ENCODE data around the gene NMRAL1. TPM values are rescaled to one million over a fixed set of nuclear protein-coding genes. Genes with fewer than 3 reads are reported as not detected.

Gene NMRAL1
- total and polyA plus RNA-seq, 12 donors = 9.5 to 46.5 (median 30.0) TPM

GRCh38 chr16:4467916-4468315 is 6.5 kb downstream of the NMRAL1 start:
- intact Hi-C loops (cut with DNase I) = no loop called here
- H3K27ac ChIP-seq = no peak overlapping the region
- no peak for DNase-seq
- no peak overlapping the region for H3K4me3 ChIP-seq
- H3K36me3 ChIP-seq = peaks cover 0 to 78% (median 10%) of the 10 kb centered on the region in 9 donors
- TF ChIP-seq, protein P1, sequence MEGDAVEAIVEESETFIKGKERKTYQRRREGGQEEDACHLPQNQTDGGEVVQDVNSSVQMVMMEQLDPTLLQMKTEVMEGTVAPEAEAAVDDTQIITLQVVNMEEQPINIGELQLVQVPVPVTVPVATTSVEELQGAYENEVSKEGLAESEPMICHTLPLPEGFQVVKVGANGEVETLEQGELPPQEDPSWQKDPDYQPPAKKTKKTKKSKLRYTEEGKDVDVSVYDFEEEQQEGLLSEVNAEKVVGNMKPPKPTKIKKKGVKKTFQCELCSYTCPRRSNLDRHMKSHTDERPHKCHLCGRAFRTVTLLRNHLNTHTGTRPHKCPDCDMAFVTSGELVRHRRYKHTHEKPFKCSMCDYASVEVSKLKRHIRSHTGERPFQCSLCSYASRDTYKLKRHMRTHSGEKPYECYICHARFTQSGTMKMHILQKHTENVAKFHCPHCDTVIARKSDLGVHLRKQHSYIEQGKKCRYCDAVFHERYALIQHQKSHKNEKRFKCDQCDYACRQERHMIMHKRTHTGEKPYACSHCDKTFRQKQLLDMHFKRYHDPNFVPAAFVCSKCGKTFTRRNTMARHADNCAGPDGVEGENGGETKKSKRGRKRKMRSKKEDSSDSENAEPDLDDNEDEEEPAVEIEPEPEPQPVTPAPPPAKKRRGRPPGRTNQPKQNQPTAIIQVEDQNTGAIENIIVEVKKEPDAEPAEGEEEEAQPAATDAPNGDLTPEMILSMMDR (IDR thresholded peaks at IDR 0.05) = no peak
- H3K27me3 ChIP-seq = no peaks in the 10 kb centered on the region
- WGBS, 2 donors = 95 to 97% methylated on average over 16 of the region's 16 CpGs
- no peak for ATAC-seq
- H3K9me3 ChIP-seq = no peaks in the 10 kb centered on the region
- peaks cover 0 to 23% (median 10%) of the 10 kb centered on the region in 9 donors for H3K4me1 ChIP-seq

DNA sequence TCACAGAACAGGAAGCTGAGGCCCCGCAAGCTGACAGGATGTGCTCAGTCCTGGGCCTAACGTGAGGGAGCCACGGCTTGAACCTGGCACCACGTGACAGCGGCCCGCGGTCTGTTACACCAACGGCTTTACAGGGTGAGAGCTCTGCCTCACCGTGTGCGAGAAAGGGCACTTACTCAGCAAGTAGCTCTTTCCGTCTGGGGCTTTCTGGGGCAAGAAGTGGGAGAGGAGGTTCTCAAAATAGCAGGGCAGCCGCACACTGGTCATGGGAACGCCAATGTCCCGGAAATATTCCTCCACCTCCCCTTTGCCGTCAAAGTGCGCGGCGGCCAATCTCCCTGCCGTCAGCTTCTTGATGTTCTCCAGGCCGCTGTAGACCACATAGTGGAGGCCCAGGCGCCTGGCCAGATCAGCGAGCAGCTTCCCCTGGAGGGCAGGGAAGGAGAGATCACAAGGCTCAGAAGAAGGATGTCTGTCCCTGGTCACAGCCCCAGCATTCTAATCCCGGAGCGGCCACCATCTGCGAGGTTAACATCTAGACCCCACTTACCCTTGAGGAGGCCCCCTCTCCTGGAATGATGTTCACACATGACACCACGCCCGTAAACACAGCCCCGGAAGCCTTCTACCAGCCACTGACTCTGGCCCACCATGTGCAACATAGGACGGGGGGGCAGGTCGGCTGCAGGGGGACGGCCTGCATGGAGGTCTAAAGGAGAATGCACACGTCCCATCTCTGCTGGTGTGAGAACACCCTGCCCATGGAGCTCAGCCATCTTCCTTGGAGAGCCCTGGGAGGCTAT is 8.2 kb downstream of the NMRAL1 start:
- peak; percentile 79 to 82 for DNase-seq
- Histone ChIP-seq H3K36me3 (peaks cover 0 to 94% (median 10%) of the 10 kb centered on the region in 9 donors), H3K27ac (peak overlapping the region; percentile 67 to 90 (median 84)), H3K9me3 (no peaks in the 10 kb centered on the region), H3K27me3 (no peaks in the 10 kb centered on the region), H3K4me3 (peak overlapping the region in 1 of 10 donors; percentile 18), H3K4me1 (peaks cover 0 to 23% (median 10%) of the 10 kb centered on the region in 9 donors)
- peak; percentile 68 to 94 (median 86) for ATAC-seq
- TF ChIP-seq, protein P1 (IDR thresholded peaks at IDR 0.05) = no peak
- WGBS, 2 donors = 47 to 64% methylated on average over 32 of the region's 32 CpGs
- intact Hi-C loops (cut with DNase I) = no loop called here

DNA sequence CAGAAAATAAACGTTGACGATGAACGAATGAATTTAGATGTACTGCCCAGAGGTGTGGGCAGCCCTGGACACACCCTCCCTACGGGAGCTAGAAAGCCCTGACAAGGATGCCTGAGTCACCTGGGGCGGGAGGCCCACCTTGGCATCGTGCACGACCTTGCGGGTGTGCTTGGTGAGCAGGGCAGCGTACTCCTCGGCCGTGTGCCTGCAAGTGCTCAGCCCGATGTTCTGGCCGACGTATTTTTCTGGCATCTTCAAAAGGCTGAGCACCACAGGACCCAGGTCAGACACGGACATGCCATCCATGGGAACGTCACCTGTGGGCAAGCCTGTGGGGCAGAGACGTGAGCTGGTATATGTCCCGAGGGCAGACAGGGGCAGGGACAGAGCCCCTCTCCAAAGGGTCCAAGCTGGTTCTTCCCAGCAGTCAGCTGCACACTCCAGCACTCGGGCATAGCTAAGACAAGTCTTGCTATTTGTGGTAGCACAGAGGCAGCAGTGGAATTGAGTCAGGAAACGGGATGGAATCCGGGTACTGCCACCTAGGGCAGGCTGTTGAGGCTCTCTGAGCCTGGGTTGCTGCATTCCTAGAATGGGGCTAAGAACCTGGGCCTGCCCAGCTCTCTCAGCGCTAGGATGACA is 10.8 kb downstream of the NMRAL1 start:
- TF ChIP-seq, protein P1 (IDR thresholded peaks at IDR 0.05) = no peak
- Histone ChIP-seq H3K36me3 (peaks cover 0 to 95% (median 4%) of the 10 kb centered on the region in 9 donors), H3K27me3 (no peaks in the 10 kb centered on the region), H3K4me3 (no peak overlapping the region), H3K9me3 (no peaks in the 10 kb centered on the region), H3K4me1 (peaks cover 0 to 30% (median 10%) of the 10 kb centered on the region in 9 donors), H3K27ac (peak overlapping the region in 3 of 10 donors; percentile 6 to 53 (median 52))
- DNase-seq (no peak), ATAC-seq (peak in 1 of 8 donors; percentile 1)
- intact Hi-C loops (cut with DNase I) = no loop called here
- 75 to 76% methylated on average over 22 of the region's 22 CpGs for WGBS, 2 donors

DNA sequence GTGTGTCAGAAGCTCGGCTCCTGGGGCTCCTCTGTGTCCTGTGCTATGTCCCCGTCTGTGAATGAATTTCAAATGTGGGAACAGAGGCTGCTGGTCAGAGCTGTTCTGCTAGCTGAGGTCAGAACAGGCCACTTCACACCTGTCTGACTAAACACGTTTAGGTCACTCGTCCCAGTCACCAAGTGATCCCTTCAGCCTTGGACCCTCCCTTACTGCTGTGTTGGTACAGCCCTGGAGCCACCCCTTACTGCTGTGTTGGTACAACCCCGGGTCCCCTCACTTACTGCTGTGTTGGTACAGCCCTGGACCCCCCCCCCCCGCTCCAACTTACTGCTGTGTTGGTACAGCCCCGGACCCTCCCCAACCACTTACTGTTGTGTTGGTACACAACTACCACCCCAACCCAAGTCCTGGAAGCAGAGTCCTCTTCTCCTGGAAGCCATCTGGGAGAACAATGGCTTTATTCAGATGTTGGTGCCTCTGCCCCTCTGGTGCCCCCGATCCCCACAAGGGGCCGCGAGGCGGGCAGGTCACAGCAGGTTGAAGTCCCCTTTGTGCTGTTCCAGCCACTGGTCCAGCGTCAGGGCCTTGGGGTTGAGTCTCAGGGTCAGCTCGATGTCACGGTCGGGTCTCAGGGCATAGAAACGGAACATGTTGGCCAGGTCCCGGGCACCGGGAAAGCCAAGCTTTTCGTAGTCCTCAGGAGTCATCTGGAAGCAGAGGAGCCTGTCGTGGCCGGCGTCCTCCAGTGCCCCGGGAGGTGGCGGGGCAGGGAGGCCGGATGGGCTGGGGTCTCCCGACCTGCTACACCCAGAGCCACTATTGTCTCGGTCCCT is 13.0 kb downstream of the NMRAL1 start:
- TF ChIP-seq, protein P1 (IDR thresholded peaks at IDR 0.05) = no peak
- Histone ChIP-seq H3K27ac (no peak overlapping the region), H3K27me3 (no peaks in the 10 kb centered on the region), H3K4me3 (no peak overlapping the region), H3K36me3 (peaks cover 0 to 96% (median 10%) of the 10 kb centered on the region in 9 donors), H3K4me1 (peaks cover 0 to 28% (median 6%) of the 10 kb centered on the region in 9 donors), H3K9me3 (no peaks in the 10 kb centered on the region)
- WGBS, 2 donors = 84 to 85% methylated on average over 27 of the region's 27 CpGs
- DNase-seq (no peak), ATAC-seq (no peak)
- intact Hi-C loops (cut with DNase I) = no loop called here

Measured in heart right ventricle (tissue), 16 donors.